Measurements from ENCODE around the gene SLC25A31. TPM values are rescaled to one million over a fixed set of nuclear protein-coding genes. Genes with fewer than 3 reads are reported as not detected.

Gene SLC25A31
- total RNA-seq, 2 donors from 2014 or later: not detected

DNA sequence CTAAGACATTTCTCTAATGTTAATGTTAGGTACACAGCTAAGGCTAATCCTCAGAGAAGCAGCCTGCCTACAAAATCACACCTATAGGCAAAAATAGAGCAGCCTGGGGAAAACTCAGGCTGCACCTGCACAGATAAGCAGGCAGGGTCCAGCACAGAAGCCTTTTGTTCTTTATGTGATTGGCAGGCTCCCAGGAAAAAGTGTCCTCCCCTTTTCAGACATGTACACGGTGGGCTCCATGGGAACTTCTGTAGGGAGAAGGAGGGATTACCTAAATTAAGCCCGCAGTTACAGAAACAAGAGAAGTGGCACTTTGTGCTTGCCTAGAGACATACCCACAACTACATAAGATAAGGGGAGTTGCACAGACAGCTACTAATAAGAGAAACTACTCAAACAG lies 47.9 kb downstream of the SLC25A31 start:
- Histone ChIP-seq H3K4me1 (peaks cover 0 to 7% of the 10 kb centered on the region in 2 donors), H3K9me3 (no peaks in the 10 kb centered on the region), H3K27ac (no peak overlapping the region), H3K36me3 (no peaks in the 10 kb centered on the region), H3K4me3 (no peak overlapping the region), H3K27me3 (no peaks in the 10 kb centered on the region)
- no peak for DNase-seq (ENCODE audit: low spot score)
- TF ChIP-seq CTCF (IDR thresholded peaks at IDR 0.05): no peak

GRCh38 chr4:127780598-127780997 lies 50.4 kb downstream of the SLC25A31 start:
- no peak for DNase-seq (ENCODE audit: low spot score)
- Histone ChIP-seq H3K4me3 (no peak overlapping the region), H3K36me3 (no peaks in the 10 kb centered on the region), H3K9me3 (no peaks in the 10 kb centered on the region), H3K27ac (no peak overlapping the region), H3K4me1 (peaks cover 0 to 21% of the 10 kb centered on the region in 2 donors), H3K27me3 (no peaks in the 10 kb centered on the region)
- no peak for TF ChIP-seq CTCF (IDR thresholded peaks at IDR 0.05)

DNA sequence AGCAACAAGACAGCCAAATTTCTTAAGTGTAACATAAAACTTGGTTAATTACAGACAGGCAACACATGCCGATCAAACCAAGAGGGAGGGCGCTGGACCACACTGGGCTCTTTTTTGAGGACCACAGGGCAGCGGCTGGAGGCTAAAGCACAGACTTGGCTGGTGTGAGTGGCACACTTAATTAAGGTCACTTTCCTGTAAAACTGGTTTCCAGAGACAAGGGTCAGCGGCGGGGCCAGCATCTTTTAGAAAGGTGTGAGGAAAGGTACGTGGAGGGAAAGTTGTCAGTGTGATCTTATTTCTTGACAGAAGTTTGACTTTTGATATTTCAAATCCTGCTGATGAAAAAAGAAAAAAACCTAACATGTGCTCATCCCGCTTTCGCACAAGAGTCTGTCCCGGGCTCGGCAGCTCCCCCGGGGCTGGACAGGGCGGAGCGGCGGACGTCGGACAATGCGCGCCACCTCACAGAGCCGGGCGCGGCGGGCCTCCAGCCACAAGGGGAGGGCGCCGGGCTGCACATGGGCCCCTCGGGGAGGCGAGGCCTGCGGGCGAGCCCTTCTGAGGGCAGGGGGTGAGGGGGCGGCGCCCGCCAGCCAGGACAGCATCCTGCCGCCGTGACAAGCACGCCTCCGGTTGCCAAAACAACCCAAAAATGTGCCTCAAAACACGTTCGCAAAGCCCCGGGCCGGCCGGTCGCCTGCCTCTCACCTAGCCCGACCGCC lies 51.3 kb downstream of the SLC25A31 start:
- DNase-seq (ENCODE audit: low spot score): peak; percentile 66
- H3K36me3 ChIP-seq: no peaks in the 10 kb centered on the region
- TF ChIP-seq CTCF (IDR thresholded peaks at IDR 0.05): no peak

GRCh38 chr4:127782025-127782274 lies 51.8 kb downstream of the SLC25A31 start:
- peaks cover 0 to 21% of the 10 kb centered on the region in 2 donors for H3K4me1 ChIP-seq
- peak overlapping the region; percentile 61 to 75 for H3K4me3 ChIP-seq
- TF ChIP-seq CTCF (IDR thresholded peaks at IDR 0.05): no peak
- no peaks in the 10 kb centered on the region for H3K36me3 ChIP-seq
- peak overlapping the region; percentile 74 to 86 for H3K27ac ChIP-seq
- H3K27me3 ChIP-seq: no peaks in the 10 kb centered on the region
- H3K9me3 ChIP-seq: no peaks in the 10 kb centered on the region
- peak; percentile 76 for DNase-seq (ENCODE audit: low spot score)

More for the DNA sequence above, 51.3 kb downstream of the SLC25A31 start:
- H3K27me3 ChIP-seq: no peaks in the 10 kb centered on the region
- H3K4me1 ChIP-seq: peaks cover 0 to 21% of the 10 kb centered on the region in 2 donors
- peak overlapping the region; percentile 74 to 86 for H3K27ac ChIP-seq
- H3K9me3 ChIP-seq: no peaks in the 10 kb centered on the region
- H3K4me3 ChIP-seq: peak overlapping the region; percentile 61 to 75

DNA sequence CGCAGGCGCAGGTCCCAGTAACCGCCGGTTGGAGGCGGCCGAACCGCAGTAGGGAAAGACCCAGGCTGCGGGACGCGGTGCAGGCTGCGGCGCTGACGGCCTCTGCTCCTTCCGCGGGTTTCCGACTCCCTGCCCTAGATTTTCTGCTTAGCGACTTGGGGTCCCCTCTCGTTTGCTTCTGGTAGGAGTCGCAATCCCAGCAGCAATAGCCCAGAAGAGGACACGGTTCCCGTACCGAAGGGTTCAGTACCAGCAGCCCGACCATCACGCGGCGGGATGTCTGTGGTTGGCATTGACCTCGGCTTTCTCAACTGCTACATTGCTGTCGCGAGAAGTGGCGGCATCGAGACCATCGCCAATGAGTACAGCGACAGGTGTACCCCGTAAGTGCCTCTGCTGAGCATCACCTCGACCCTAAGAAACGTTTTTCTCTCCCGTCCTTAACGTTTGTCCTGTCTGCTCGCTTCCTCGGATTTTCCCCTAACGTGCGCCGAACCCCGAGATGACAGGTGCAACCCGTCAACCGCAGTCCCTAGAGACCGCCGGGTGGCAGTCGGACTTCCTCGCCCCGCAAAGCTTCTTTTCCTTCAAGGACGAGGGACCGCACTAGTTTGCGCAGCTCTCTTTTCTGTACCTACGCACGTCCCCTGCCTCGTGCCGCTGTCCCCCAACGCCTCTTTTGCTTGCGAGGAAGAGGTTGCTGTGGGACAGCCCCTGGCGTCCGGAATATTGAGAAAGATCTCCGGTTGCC lies 52.2 kb downstream of the SLC25A31 start, which contains the start of gene HSPA4L:
Gene HSPA4L (plus strand): TSS at position 48 of the 751 bp plus-strand sequence. CDS start 229 bp downstream, at position 277.
- H3K4me3 ChIP-seq: peak within 1 kb of the TSS; percentile 61 to 75
- DNase-seq (ENCODE audit: low spot score): peak; percentile 67
- TF ChIP-seq CTCF (IDR thresholded peaks at IDR 0.05): peak in 1 of 2 donors; percentile 57
- H3K36me3 ChIP-seq: no peaks in the 10 kb centered on the region
- H3K4me1 ChIP-seq: peaks cover 0 to 21% of the 10 kb centered on the region in 2 donors
- no peaks in the 10 kb centered on the region for H3K27me3 ChIP-seq
- peak within 1 kb of the TSS; percentile 74 to 86 for H3K27ac ChIP-seq
- no peaks in the 10 kb centered on the region for H3K9me3 ChIP-seq

Data from right atrium auricular region (tissue), 2 donors.